Measurements from ENCODE around the gene B3GALT5.

The B3GALT5 gene

DNA sequence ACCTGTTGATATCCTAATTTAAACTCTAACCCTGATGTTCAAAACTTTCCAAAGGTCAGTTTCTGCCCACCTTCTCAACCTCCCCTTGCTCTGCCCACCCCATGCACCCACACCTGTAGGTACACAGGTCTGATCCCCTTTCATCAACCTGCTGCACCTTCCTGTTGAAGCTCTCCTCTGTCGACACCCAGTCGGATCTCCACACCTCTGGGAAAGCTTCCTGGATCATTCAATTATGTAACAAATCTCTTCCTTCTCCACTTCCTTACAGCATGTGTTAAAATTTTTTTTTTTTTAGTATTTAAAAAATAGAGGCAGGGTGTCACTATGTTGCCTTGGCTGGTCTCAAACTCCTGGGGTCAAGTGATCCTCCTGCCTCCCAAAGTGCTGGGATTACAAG, 87.6 kb downstream of the B3GALT5 start:
- no peak for DNase-seq (ENCODE audit: low spot score)

- DNase-seq (ENCODE audit: low spot score), result no peak
These were observed 90.8 kb downstream of the B3GALT5 start for GRCh38 chr21:39703578-39703977.

DNA sequence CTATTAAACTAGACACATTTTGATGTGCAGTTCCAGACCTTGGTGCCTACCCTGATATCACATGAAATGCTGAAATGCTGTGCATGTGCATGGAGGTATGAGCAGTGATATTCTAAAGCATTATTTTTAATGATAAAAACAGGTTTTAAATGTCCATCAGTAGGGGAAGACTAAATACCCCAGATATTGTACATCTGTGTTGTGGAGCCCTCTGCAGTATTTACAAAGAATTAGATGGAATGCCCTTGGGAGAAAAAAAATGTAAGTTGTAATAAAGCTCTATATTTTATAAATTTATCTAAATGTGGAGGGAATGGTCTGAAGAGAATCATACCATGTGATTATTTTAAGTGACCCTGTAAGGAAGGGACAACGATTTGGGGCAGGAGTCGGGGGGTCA, 93.1 kb downstream of the B3GALT5 start:
- no peak for DNase-seq (ENCODE audit: low spot score)

- no peak for DNase-seq (ENCODE audit: low spot score)
These were observed 94.6 kb downstream of the B3GALT5 start for GRCh38 chr21:39707316-39707715.

DNA sequence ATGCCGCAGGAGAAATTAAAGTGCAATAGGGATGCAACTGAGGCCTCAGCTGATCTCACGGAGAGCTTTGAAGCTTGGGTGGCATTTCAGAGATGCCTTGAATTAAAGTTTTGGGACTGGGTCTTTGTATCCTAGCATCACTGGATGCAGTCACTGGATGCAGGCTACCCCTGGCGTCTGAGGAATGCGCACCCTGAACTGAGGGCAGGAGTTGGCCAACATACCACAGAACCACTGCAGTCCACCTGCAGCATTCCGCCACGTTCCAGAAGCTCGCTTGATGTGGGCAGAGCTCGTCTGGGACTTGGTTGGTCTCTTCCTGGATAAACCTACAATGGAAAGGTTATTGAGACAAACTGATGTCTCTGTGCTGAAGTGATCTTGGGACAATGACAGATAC, 98.1 kb downstream of the B3GALT5 start:
- no peak for DNase-seq (ENCODE audit: low spot score)

DNA sequence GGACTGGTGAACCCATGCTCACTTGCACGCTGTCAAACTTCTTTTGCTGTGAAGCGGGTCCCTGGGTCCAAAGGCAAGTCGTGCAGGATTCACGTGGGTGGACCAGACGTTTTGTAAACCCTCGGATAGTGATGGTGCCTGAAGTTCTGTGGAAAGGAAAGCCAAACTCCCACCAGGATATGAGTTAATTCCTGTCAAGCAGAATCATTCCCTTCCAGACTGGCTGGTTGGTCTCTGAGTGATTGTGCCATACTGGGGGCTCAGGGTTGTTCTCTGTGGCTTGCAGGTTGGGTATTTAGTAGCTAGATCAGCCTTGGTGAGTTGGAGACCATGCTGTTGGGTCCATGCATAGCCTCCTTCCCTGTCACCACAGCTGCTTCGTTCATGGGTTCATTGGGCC, 99.5 kb downstream of the B3GALT5 start:
- DNase-seq (ENCODE audit: low spot score), result no peak

- DNase-seq (ENCODE audit: low spot score), result no peak
These were observed 100.2 kb downstream of the B3GALT5 start for GRCh38 chr21:39712976-39713375.

GRCh38 chr21:39713905-39714304, 101.2 kb downstream of the B3GALT5 start:
- DNase-seq (ENCODE audit: low spot score), result no peak

- DNase-seq (ENCODE audit: low spot score), result no peak
These were observed 101.6 kb downstream of the B3GALT5 start for GRCh38 chr21:39714331-39714730.

DNA sequence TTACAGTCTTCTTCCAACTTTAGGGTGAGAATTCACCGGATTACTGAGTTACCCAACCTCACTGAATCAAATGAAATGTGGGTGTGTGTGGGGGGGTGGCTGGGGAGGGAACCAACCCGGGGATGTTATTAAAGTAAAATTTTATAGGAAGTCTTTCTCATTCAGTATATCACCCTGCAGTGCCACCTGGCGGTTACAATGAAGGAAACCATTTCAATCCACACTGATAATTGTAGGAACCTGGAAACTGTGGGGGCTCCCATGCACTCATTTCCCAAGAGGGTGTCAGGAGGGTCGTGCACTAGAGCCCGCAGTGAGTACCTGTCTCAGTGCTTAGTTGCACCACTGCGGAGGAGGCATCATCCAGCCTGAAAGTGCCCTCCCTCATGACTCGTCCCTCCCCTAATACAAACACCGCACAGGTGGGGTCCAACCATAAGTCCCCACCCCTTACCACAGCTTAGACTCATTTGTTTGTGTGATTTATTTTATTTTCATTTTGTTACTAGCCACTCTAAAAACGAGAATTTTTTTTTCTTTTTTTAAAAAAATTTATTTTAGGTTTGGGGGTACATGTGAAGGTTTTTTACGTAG, 103.2 kb downstream of the B3GALT5 start:
- DNase-seq (ENCODE audit: low spot score), result peak; percentile 59

GRCh38 chr21:39720126-39720778, 107.5 kb downstream of the B3GALT5 start:
- DNase-seq (ENCODE audit: low spot score), result no peak

GRCh38 chr21:39721885-39722284, 109.1 kb downstream of the B3GALT5 start:
- no peak for DNase-seq (ENCODE audit: low spot score)

All from D341Med (cell line).